NAMALWA (cell line): Measurements from ENCODE around the gene SMC3.
"Not testable (repeated sequence)": the region's sequence is repeated elsewhere in the genome, so short reads cannot be mapped to it uniquely, and the experiment has no call there.

Experiments
- DNase-seq: peaks from one replicate; pipeline ENCODE4 v3.0.0-alpha.2; 2015; ENCODE audit warnings: low spot score

SMC3 gene

DNA sequence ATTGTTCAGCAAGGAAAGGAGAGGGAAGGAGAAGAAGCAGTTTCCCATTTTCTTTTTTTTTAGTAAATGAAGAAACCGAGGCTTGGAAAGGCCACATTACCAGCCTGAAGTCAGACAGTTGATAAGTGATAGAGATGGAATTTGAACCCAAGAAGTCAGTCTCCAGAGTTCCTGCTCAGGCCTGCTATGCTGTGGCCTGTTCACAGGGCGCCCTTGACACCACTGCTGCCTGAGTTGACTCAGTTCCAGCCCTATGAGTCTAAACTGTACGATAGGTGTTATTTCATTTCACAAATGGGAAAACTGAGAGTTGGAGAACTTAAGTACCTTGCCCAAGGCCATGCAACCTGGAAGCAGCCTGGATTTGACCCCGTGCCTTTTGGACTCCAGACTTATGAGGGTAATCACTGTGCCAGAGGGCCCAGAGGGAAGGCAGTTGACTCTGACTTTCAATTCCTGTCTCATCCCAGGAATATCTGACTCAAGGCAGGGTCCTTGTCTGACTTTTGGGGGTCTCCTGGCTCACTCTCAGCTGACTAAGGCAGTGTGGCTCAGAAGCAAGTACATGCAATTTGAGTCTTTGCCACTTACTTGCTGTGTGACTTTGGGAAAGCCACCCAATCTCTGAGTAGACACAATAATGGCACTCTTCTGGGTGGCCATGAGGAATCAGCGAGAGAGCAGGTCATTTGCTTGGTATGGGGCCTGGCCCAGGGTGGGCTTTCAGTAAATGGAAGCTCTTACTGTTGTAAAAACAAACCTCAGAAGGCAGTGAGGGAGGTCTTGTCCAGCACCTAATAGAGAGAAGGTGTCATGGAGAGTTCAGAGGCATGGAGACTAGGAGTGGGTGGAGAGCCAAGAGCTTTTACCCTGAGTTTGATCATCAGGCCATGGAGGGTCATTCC, 58.7 kb downstream of the SMC3 start:
- DNase-seq = no peak

DNA sequence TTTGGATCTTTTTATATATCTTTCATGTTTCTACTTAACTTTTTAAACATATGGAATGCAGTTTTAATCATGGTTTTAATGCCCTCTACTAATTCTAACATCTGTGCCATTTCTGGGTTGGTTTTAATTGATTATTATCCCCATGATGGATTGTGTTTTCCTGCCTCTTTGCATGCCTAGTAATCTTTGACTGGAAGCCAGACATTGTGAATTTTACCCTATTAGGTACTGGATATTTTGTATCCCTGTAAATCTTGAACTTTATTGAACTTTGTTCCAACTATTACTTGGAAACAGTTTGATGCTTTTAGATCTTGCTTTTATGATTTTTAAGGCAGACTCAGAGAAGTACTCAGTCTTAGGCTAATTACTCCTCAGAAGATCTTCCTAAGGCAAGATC, 60.7 kb downstream of the SMC3 start:
- DNase-seq = no peak

DNA sequence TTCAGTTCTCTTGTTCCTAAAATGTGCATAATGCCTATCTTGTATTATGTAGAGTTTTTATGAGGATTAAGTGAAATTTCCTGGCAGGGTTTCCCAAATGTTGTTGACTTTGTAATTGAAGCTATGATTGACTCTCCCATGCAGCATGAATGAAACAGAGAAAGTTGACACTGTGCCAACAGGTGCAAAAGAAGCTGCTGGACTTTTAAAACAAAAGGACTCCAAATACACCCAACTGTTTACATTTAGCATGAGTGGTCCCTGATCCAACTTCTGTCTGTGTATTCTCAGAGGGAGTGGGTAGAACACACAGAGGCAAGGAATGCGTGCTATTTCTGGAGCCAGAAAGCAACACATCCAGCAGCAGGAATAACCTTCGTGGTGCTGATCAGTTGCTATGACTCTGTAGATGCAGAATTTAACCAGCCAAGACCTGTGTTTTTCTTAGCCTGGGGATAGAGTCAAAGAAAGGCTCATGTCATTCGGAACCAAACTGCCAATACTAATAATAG, 62.2 kb downstream of the SMC3 start:
- no peak for DNase-seq

DNA sequence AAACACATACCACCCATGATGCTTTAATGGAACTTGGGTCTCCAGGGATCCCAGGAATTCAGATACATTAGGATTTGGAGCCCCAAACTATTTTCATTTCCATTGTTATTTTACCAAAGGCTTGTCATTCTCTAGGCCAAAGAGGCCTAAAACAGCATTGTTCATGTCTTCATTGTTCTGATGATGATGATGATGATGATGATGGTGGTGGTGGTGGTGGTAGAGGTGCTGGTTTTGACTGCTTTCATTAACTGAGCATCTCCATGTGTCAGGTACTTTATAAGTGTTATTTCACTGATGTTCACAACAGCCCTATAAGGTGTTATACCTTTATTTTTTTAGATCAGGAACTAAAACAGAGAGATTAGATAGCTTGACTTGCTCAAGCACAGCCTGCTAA, 64.4 kb downstream of the SMC3 start:
- DNase-seq = no peak

DNA sequence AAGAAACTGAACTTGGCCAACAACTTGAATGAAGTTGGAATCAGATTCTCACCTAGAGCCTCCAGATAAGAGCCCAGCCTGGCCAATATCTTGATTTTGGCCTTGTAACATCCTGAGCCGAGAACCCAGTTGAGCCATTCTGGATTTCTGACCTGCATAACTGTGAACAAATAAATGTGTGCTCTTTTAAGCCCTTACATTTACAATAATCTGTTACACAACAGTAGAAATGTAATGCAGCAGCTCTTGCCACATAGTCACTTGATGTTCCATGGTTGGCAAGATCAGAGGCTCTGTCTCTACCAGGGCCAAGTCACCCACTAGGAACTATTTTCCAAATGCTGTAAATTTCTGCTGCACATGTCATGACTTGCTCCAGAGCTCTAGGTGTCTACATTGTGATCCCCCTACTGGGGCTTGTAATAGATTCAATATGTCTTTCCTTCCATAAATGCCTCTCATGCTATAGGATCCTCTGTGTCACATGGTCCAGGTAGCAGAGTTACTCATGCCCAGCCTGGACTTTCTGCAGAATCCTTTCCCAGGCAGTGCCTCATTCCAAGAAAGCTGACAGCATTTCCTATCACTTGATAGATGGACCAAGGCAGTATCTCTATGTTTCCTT, 65.2 kb downstream of the SMC3 start:
- no peak for DNase-seq

DNA sequence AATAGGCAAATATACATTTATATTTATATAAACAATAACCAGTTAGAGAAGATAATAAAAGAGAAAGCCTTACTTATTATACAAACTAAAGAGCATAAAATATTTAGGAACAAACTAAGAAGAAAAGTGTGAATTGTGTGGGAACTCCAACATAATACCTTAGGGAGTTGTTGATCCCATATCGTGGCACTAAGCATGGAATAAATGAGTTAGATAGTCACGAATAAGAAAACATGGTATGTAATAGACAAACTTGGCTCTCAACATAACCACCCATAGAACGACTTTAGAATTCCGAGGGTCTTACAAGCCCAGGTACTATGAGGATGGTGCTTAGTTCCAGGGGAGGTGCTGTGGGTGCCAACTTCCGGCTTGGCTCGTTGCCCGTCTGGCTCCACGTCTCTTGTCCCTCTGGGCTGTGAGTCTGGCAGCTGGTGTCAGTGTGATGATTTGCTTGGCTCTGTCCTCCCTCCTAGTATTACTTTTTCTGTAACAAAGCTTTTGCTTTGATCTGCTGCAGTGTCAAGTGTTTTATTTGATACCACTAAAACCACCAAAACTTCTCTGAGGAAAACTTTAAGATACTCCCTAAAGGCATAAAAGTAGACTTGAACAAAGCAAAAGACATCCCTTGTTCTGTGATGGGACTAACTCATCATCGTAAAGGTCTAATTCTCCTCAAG, 67.2 kb downstream of the SMC3 start:
- no peak for DNase-seq

DNA sequence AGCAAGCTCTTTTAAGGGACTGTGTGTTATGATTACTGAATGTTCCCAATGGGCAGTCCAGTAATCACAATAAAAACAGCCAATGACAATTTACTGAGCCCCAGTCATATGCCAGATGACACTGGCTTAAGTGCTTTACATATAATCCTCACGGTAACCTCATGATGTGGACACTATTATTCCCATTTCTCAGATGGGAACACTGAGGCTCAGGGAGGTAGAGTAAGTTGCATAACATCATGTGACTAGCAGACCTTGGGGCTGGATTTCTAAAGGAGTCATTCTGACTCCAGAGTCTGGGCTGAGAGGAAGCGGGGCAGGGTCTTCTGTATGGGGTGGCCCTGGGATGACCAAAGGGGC, 69.1 kb downstream of the SMC3 start:
- no peak for DNase-seq

DNA sequence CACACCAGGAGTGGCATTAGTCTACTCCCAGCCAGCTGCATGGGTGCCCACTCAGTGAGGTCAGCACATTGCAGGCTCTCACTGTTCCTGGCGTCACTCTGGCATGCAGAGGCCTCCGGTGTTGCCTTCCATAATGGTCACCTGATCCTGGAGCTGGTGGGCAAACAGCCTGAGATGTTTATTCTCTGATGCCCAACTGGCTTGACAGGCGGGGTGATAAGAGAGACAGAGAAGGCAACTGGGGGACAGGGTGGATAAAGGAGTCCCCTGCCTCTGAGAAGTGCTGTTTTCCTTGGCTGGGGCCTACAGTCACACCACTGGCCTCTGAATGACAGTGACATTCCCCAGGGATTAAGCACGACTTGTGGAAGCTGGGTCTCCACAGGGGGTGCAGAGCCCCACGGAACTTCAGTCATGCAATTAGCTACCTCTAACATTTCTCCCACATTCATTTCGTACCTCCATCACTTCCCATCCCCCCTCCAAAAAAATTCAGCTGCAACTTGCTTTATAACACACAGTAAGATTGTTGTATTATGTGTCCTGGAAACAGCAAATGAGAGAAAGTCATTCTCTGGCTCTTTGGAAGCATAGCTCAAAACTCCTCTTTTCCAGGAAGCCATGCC, 69.5 kb downstream of the SMC3 start:
- DNase-seq = no peak

DNA sequence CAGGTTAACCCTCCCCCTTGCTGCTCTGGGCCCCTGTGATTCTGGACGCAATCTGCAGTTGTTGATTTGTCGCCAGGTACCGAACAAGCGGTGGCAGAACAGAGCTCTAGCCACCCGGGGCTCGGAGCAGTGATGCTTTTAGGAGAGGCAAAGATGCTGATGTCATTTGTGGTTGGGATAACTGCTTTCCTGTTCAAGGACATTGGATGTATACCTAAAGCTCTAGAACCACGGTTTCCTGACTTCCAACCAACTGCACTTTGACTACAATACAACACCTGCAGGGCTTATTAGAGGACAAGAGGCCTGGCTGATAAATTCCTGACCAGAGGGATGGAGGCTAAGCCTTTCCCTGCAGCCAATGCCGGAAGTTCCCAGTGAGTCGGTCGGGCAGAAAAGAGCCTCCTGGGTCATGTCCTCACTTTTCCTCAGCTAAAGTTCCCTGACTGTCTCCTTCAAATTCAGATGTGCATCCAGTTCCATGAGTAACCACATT, 70.1 kb downstream of the SMC3 start:
- DNase-seq = no peak

DNA sequence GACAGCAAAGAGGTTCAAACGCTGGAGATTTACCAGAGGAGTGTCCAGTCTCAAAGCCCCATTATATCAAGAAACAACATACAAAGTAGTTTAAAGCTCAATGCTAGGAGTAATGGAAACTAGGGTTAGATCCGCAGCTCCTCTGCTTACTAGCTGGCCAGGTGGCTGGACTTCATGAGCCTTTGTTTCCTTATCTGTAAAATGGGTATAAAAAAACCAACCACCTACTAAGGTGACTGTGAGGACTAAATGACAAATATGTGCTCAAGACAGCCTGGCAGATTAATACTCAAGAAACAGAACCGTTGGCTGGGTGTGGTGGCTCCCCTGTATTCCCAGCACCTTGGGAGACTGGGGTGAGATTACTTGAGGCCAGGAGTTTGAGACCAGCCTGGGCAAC, 70.8 kb downstream of the SMC3 start:
- DNase-seq = no peak

DNA sequence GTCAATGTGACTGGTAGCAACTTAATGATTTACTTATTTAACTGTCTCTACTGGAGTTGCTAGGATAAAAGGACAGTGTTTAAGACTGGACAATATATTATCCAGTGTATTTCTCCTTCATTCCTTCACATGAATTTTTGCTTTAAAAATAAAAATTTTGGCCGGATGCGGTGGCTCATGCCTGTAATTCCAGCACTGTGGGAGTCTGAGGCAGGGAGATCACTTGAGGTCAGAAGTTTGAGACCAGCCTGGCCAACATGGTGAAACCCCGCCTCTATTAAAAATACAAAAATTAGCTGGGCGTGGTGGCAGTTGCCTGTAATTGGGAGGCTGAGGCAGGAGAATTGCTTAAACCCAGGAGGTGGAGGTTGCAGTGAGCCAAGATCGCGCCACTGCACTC, 71.6 kb downstream of the SMC3 start:
- not testable (repeated sequence) for DNase-seq

DNA sequence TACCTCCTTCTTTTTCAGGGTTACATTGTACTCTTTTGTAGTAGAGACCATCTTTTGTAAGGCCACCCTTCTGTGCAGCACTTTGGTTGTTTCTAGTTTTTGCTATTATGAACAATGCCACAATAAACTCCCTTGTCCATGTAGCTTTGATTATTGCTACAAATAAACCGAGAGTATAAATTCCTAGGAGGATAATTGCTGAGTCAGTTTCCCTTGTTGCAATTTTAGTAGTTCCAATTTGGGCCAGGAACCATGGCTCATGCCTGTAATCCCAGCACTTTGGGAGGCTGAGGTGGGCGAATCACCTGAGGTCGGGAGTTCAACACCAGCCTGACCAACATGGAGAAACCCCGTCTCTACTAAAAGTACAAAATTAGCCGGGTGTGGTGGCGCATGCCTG, 72.4 kb downstream of the SMC3 start:
- not testable (repeated sequence) for DNase-seq

DNA sequence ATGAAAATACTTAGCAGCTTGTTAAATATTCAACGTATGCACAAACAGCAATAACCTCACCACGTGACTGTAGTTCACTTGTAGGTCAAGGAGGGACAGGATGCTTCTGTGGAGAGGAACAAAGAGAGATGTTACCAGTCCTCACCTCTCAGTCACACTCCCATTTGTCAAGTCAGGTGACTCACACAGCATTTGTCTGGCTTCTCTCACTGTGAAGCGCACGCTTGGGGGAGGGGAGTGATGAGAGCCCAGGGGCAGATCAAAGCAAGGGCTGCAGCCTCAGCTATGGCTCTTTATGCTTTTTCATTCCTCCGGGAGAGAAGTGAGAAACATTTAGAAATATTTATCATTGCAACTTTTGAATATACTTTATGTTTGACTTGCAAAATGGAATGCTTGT, 73.8 kb downstream of the SMC3 start:
- no peak for DNase-seq

DNA sequence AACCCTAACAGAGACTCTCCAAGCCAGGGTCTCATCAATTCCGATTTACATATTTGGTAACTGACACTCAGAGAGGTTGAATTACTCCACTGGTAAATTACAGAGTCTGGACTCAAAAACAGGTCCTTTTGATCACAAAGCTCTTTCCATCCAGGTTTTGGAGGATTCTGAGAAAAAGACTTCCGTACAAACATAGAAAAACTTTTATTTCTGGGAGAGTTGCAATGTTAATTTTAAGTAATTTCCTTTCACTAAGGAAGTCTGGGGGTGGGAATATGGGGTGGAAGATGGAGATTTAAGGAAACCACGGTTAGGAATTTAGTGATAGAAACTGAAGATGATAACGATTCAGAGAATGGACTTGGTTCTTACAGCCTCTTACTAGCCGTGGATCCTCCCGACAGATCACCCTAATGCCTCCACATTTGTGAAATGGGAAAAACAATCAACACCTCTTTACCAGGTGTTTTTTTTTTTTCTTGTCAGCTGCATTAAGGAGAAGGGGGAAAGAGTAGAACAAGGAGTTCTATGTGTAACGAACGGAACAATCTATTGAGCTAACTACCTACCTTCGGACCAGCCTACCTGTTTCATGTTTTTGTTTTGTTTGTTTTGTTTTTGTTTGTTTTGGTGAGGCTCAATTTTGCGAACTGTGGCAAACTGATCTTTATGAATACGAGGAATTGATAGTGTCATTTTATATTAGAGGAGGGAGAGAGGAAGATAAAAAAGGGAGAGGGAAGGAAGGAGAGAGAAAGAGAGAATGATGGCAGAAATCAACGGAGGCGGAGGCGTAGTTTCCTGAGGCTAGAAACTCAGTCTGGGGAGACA, 74.9 kb downstream of the SMC3 start:
- no peak for DNase-seq

DNA sequence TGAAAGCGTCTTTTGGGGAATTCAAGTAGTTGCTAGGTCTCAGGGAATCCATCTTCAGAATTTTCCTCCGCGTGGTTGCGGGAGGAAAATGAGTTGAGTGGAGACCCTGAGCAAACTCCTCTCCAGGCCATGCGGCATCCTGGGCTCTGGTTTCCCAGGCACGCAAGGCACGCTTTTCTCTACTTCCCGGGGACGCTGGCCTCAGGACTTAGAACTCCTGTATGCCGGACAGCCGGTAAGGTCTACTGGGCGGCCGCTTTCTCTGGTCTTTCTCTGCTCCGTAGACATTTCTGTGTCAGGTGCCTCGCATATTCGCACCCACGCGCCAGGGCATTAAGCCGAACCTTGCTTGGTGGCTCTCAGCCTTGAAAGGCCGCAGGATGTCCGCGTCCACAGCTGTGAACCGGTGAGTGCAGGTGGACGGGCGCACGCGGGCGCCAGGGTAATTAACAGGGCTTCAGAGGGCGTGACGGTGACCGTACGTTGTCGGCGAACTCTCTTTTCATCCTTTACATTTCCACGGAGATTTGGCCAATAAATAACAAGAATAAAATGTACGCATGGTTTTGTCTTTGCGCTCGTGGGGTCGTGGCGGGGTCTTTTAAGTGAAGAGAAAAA, 75.6 kb downstream of the SMC3 start:
- no peak for DNase-seq

DNA sequence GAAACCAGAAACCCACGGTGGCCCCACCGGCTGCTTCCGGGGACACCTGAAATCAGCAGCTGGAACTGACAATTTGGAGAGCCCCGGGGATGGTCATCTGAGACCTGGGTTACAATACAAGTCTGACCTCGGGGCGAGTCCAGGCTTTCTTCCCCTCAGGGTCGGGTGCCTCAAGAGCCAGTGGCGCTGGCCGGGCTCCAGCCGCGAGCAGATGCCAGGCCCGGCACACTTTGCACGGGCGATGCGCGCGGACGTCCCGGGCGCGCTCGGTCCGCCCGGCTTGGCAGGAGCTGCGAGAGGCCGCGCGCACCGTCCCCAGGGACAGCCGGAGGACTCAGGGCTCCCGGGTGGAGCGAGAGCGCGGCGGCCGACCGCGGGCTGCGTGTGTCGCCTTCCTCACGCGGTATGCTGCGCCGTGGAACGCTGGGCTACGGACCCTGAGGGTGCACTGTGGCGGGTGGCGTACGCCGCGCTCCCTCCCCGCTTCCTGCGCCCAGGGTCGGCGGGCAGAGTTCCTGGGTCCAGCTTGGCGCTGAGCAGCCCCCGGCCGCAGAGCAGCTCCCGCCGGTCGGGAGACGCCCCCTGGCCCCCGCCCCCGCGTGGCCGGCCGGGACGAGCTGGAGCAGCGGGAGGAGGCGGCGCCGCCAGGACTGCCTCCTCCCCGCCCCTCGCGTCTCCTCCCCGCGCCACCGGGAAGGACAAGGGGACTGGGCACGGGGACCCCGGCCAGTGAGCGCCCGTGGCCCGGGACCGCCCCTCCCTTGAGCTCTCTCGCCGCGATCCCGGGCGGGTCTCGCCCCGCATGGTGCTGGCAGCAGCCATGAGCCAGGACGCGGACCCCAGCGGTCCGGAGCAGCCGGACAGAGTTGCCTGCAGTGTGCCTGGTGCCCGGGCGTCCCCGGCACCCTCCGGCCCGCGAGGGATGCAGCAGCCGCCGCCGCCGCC, 76.4 kb downstream of the SMC3 start, which contains the start of gene RBM20:
Gene RBM20 (plus strand): TSS at position 684 of the 945 bp plus-strand sequence. CDS start 119 bp downstream, at position 803.
- DNase-seq = no peak

DNA sequence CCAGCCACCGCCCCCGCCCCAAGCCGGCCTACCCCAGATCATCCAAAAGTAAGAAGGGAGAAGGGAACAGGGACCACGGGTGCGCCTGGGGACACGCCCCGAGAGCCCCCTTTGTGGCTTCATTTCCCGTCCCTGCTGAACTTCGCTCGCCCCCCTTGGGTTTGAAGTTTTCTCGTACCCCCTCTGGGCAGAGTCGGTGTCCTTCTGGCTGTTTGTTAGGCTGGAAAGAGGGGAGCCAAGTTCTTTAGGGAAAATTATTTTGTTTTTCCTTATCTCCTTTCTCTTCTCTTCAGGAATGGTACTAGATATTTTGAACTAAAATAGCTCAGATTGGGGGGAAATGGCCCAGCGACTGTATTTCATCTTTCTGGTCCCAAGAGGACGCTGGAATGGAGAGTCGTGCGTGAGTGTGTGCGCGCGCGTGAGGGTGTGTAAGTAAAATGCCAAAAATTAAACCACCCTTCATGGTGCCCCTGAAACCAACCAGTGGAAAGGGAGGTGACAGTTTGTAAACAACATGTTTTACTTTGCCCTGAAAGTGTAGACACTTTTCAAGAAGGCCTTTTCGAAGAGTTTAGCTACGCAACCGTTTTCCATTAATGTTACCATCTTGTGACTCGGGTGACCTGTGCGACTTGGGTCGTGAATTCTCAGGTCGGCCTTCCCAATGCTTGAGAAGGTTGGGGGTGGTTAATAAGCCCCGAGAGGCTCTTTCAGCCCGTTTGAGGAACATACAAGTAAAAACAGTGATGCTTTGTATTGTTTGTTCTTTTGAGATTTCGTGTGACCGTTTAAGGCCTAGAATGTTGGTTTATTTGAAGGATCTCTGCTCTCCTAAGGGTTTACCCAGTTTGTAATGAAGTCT, 77.3 kb downstream of the SMC3 start:
- DNase-seq = no peak

DNA sequence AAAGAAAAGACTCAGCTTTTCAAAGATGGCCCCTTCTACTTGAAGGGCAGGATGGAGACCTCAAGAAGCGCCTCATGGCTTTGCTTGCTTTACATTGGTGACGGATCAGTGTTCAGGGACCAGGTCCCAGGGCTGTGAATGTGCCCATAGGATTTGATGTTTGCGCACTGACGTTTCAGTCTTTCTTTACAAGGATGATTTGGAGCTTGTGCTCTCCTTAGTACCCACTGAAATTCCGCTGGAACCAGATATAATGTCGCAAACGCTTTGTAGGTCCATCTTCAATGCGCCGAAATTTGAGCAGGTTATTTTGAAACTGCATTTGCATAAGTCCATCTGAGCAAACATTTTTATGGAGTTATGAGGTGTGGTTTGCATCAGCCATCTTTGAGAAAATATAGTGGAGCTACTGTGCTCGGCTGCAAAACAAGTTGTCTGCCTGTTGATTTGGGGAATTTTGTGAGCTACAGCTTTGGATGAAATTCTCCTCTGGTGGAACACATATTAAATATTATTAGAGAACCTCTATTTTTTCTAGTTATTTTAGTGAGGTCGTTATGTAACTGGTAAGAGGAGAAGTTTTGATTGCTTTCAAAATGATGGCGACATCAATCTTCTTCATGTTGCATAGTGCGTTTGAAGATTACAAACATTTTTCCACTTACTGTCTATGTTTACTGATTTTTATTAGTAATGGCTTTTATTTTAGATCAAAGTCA, 79.1 kb downstream of the SMC3 start:
- DNase-seq = no peak
